H1 (cell line): ENCODE results near the gene NBEA. TPM values are rescaled to one million over a fixed set of nuclear protein-coding genes. Genes with fewer than 3 reads are reported as not detected.

Experiments
- JUND ChIP-seq: IDR thresholded peaks from 2 replicates; pipeline ENCODE4 v1.6.1; 2011; ENCODE audit warnings: mild to moderate bottlenecking, improper control_type of control experiment, low read length
- NANOG ChIP-seq: IDR thresholded peaks from 2 replicates; pipeline ENCODE4 v1.6.1; 2011; ENCODE audit warnings: low read length, low read depth, mild to moderate bottlenecking, inconsistent platforms; ENCODE audit not compliant: insufficient read depth, poor library complexity, severe bottlenecking
- RAD21 ChIP-seq, 2 experiments: IDR thresholded peaks in 1 of 2; conservative IDR thresholded peaks in 1 of 2; 2 replicates each; pipeline ENCODE4 v1.6.1; 2011; ENCODE audit warnings: low read depth in 2 of 2, low read length in 2 of 2, improper control_type of control experiment in 1 of 2, inconsistent platforms in 1 of 2, mild to moderate bottlenecking in 1 of 2, moderate library complexity in 1 of 2
- SIRT6 ChIP-seq: IDR thresholded peaks from one replicate; pipeline ENCODE4 v1.7.1; 2012; ENCODE audit warnings: low read length, inconsistent platforms
- SP4 ChIP-seq: IDR thresholded peaks from 2 replicates; pipeline ENCODE4 v1.6.1; 2012; ENCODE audit warnings: low read length, inconsistent platforms
- polyA plus RNA-seq, 7 experiments: library from polyadenylated mRNA; depleted of rRNA in 3 of 7; stranded (reverse) in 5 of 7; unstranded in 2 of 7; fragments of >200 nt in 5 of 7; fragments of 200-250 nt in 2 of 7; gene quantifications; 1 replicate in 5 of 7; 2 replicates in 1 of 7; 4 replicates in 1 of 7; pipeline versions ENCODE4 v1.2.1 to v1.2.3, GENCODE V29; 2011 to 2013; ENCODE audit warnings: missing spikeins in 2 of 7, mixed read lengths in 2 of 7
- total RNA-seq: library from RNA; stranded (reverse); fragmentation: NEBNext Ultra II Directional; extraction: Animal tissue kit (Norgen Biotek cat#: 25700); gene quantifications from 2 replicates; pipeline ENCODE4 v1.2.1, GENCODE V29; 2021

NBEA gene
- total and polyA plus RNA-seq, 2 of the 8 experiments (the other 6 are each of a cell fraction or from before 2014, with no cell fraction given) = 14.2 to 21.5 TPM

DNA sequence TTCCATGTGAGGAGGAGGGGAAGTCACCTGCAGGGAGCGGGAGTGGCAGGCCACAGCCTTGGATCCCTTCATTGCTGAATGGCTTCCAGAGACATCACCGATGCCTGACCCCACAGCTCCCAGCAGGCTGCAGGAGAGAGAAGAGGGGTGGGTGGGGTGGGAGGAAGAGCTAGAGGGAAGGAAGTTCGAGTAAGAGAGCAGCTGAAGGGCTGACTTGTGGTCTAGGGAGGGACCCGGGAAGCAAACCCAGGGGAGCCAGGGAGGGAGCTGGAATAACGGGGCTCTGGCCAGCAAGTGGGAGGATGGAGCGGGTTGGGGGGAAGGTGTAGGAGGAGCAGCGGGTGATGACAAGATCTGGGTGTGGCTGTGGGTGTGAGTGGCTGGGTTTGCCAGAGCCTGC is 764.2 kb downstream of the NBEA start (continued):
- TF ChIP-seq RAD21 (IDR thresholded peaks at IDR 0.05 in 1 of 2, conservative IDR thresholded peaks at IDR 0.05 in 1 of 2; ENCODE audit: low read depth in 2 of 2, low read length in 2 of 2) (no peak), SIRT6 (no peak), SP4 (no peak), NANOG (no peak), JUND (no peak)
